HepG2 (cell line): Measurements from ENCODE around the gene CA9. TPM values are rescaled to one million over a fixed set of nuclear protein-coding genes. Genes with fewer than 3 reads are reported as not detected.

Source experiments
- CHD4 ChIP-seq: fragments of 200-600 bp; sonication (generic); IDR thresholded peaks from 2 replicates; pipeline ENCODE4 v1.7.0; 2017; ENCODE audit warnings: mild to moderate bottlenecking, low read length, borderline replicate concordance
- EZH2 ChIP-seq: conservative IDR thresholded peaks from 2 replicates; pipeline ENCODE4 v1.6.1; 2012; ENCODE audit warnings: mild to moderate bottlenecking, low read depth, low read length, moderate library complexity
- NR2C2 ChIP-seq: sonication (generic); formaldehyde crosslinking; IDR thresholded peaks from 2 replicates; pipeline ENCODE4 v1.4.0; 2020; ENCODE audit warnings: missing genetic modification reagents, mild to moderate bottlenecking, moderate library complexity, borderline replicate concordance
- SETDB1 ChIP-seq: sonication (generic); formaldehyde crosslinking; IDR thresholded peaks from 2 replicates; pipeline ENCODE4 v1.5.1; 2020; ENCODE audit warnings: missing genetic modification reagents, mild to moderate bottlenecking, borderline replicate concordance
- SMC3 ChIP-seq: IDR thresholded peaks from 2 replicates; pipeline ENCODE4 v1.6.1; 2011; ENCODE audit warnings: low read length, improper control_type of control experiment
- SNAPC5 ChIP-seq: sonication (generic); formaldehyde crosslinking; IDR thresholded peaks from 2 replicates; pipeline ENCODE4 v1.8.1; 2023; ENCODE audit warnings: mild to moderate bottlenecking, missing genetic modification reagents, borderline replicate concordance
- SRSF1 ChIP-seq: fragments of 200-400 bp; formaldehyde crosslinking; optimal IDR thresholded peaks from 2 replicates; pipeline ENCODE3; 2017; ENCODE audit warnings: mild to moderate bottlenecking, low read depth, low read length, moderate library complexity
- ZNF331 ChIP-seq: sonication (generic); formaldehyde crosslinking; IDR thresholded peaks from 2 replicates; pipeline ENCODE4 v1.4.0; 2020; ENCODE audit warnings: missing genetic modification reagents
- ZNF333 ChIP-seq: sonication (generic); formaldehyde crosslinking; IDR thresholded peaks from 2 replicates; pipeline ENCODE4 v1.4.0; 2020; ENCODE audit warnings: mild to moderate bottlenecking, missing genetic modification reagents, borderline replicate concordance
- ZNF552 ChIP-seq: sonication (generic); formaldehyde crosslinking; IDR thresholded peaks from 2 replicates; pipeline ENCODE4 v1.9.0; 2022; ENCODE audit warnings: missing genetic modification reagents, mild to moderate bottlenecking, borderline replicate concordance
- ZNF746 ChIP-seq: sonication (generic); formaldehyde crosslinking; IDR thresholded peaks from 2 replicates; pipeline ENCODE4 v1.8.0; 2022; ENCODE audit warnings: mild to moderate bottlenecking, missing genetic modification reagents
- ZNF878 ChIP-seq: sonication (generic); formaldehyde crosslinking; IDR thresholded peaks from 2 replicates; pipeline ENCODE4 v1.8.1; 2023; ENCODE audit warnings: mild to moderate bottlenecking, missing genetic modification reagents, moderate library complexity
- polyA plus RNA-seq, 8 experiments: library from polyadenylated mRNA; depleted of rRNA in 3 of 8; stranded (reverse) in 7 of 8; unstranded in 1 of 8; fragments of >200 nt; fragmentation: Illumina TruSeq in 4 of 8; extraction: Trizol in 4 of 8; gene quantifications; 2 replicates each; pipeline versions ENCODE4 v1.2.1 to v1.2.3, GENCODE V29; 2011 to 2016; ENCODE audit warnings: low read depth in 4 of 8, missing spikeins in 1 of 8, mixed read lengths in 1 of 8; ENCODE audit not compliant: insufficient read depth in 1 of 8
- total RNA-seq, 5 experiments: library from RNA; depleted of rRNA; stranded (reverse); fragments of >200 nt; fragmentation: Illumina TruSeq; extraction: Trizol; gene quantifications; 2 replicates each; pipeline ENCODE4 v1.2.3, GENCODE V29; 2016; ENCODE audit warnings: low read depth in 1 of 5
- TF ChIP-seq, protein P1 (sequence below): sonication (generic); formaldehyde crosslinking; IDR thresholded peaks from 2 replicates; pipeline ENCODE4 v1.4.0; 2020; ENCODE audit warnings: missing genetic modification reagents, borderline replicate concordance
- TF ChIP-seq, protein P2 (sequence below), 2 experiments: fragments of 450-650 bp in 1 of 2; sonication (generic) in 1 of 2; formaldehyde crosslinking in 1 of 2; IDR thresholded peaks; 2 replicates each; pipeline versions ENCODE4 v1.6.1 to v1.8.0; 2016 to 2022; ENCODE audit warnings: antibody characterized with exemption in 1 of 2, mild to moderate bottlenecking in 1 of 2, missing genetic modification reagents in 1 of 2

Gene CA9
- total and polyA plus RNA-seq, 2 of the 13 experiments (the other 11 are each of a cell fraction or from before 2014, with no cell fraction given), result 0.13 to 152 TPM

DNA sequence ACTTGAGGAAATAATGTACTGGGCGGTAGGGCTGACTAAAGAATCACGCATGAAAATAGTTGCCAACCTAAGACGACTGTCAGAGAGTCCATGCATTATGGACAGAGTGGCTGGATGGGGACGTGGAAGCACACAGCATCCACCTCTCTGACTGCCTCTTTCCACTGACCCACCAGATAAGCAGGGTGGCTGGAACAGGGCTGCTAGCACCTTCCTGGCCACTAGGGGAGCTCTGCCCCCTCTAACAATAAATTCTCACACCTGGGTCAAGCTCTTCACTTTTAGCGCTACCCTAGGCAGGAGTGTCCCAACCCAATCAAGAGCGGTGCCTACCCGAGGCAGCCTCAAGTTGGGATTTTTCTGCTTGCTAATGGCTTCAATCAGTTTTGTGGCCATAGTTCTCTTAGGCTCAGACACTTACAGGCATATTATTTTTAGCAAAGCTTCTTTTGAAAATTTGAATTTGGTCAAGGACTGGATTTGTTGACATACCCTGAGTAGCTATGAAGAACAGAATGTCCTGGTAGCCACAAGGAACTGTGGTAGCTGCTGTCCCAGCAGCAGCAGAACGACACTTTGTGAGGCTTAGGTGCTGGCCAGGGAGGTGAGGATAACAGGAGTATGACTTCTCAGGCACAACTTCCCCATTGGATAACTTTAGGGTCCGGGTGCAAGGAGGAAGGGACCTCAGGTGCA is 22.9 kb downstream of the CA9 start (continued):
- TF ChIP-seq, protein P1, sequence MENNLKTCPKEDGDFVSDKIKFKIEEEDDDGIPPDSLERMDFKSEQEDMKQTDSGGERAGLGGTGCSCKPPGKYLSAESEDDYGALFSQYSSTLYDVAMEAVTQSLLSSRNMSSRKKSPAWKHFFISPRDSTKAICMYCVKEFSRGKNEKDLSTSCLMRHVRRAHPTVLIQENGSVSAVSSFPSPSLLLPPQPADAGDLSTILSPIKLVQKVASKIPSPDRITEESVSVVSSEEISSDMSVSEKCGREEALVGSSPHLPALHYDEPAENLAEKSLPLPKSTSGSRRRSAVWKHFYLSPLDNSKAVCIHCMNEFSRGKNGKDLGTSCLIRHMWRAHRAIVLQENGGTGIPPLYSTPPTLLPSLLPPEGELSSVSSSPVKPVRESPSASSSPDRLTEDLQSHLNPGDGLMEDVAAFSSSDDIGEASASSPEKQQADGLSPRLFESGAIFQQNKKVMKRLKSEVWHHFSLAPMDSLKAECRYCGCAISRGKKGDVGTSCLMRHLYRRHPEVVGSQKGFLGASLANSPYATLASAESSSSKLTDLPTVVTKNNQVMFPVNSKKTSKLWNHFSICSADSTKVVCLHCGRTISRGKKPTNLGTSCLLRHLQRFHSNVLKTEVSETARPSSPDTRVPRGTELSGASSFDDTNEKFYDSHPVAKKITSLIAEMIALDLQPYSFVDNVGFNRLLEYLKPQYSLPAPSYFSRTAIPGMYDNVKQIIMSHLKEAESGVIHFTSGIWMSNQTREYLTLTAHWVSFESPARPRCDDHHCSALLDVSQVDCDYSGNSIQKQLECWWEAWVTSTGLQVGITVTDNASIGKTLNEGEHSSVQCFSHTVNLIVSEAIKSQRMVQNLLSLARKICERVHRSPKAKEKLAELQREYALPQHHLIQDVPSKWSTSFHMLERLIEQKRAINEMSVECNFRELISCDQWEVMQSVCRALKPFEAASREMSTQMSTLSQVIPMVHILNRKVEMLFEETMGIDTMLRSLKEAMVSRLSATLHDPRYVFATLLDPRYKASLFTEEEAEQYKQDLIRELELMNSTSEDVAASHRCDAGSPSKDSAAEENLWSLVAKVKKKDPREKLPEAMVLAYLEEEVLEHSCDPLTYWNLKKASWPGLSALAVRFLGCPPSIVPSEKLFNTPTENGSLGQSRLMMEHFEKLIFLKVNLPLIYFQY (CRISPR knock-in tag), result no peak
- TF ChIP-seq NR2C2 (CRISPR knock-in tag) (no peak), CHD4 (no peak), ZNF878 (CRISPR knock-in tag) (no peak), ZNF331 (CRISPR knock-in tag) (no peak), ZNF746 (CRISPR knock-in tag) (no peak), SRSF1 (no peak), SETDB1 (CRISPR knock-in tag) (no peak), ZNF552 (CRISPR knock-in tag) (no peak), SMC3 (peak; percentile 80), SNAPC5 (CRISPR knock-in tag) (no peak), ZNF333 (CRISPR knock-in tag) (no peak), EZH2 (no peak)
- TF ChIP-seq, protein P2, sequence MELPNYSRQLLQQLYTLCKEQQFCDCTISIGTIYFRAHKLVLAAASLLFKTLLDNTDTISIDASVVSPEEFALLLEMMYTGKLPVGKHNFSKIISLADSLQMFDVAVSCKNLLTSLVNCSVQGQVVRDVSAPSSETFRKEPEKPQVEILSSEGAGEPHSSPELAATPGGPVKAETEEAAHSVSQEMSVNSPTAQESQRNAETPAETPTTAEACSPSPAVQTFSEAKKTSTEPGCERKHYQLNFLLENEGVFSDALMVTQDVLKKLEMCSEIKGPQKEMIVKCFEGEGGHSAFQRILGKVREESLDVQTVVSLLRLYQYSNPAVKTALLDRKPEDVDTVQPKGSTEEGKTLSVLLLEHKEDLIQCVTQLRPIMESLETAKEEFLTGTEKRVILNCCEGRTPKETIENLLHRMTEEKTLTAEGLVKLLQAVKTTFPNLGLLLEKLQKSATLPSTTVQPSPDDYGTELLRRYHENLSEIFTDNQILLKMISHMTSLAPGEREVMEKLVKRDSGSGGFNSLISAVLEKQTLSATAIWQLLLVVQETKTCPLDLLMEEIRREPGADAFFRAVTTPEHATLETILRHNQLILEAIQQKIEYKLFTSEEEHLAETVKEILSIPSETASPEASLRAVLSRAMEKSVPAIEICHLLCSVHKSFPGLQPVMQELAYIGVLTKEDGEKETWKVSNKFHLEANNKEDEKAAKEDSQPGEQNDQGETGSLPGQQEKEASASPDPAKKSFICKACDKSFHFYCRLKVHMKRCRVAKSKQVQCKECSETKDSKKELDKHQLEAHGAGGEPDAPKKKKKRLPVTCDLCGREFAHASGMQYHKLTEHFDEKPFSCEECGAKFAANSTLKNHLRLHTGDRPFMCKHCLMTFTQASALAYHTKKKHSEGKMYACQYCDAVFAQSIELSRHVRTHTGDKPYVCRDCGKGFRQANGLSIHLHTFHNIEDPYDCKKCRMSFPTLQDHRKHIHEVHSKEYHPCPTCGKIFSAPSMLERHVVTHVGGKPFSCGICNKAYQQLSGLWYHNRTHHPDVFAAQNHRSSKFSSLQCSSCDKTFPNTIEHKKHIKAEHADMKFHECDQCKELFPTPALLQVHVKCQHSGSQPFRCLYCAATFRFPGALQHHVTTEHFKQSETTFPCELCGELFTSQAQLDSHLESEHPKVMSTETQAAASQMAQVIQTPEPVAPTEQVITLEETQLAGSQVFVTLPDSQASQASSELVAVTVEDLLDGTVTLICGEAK (IDR thresholded peaks at IDR 0.05), result no peak
- TF ChIP-seq, protein P2 (CRISPR knock-in tag; IDR thresholded peaks at IDR 0.05), result no peak
